ENCODE results near the gene PER1. TPM values are rescaled to one million over a fixed set of nuclear protein-coding genes. Genes with fewer than 3 reads are reported as not detected.

Gene PER1
- total RNA-seq, 1 experiment from 2014 or later: 47.1 TPM

GRCh38 chr17:8153031-8153451 lies 837 bp upstream of the PER1 start:
- H3K27ac ChIP-seq (ENCODE audit: low read depth, low read length, poor library complexity, severe bottlenecking): peak overlapping the region; percentile 97
- H3K9me3 ChIP-seq (ENCODE audit: low read depth, low read length, poor library complexity, severe bottlenecking): no peaks in the 10 kb centered on the region
- H3K4me3 ChIP-seq (ENCODE audit: low read depth, low read length, poor library complexity, severe bottlenecking): no peak overlapping the region
- BruUV-seq (replicated peaks): no TSS peak
- peaks cover 21% of the 10 kb centered on the region for H3K36me3 ChIP-seq (ENCODE audit: insufficient read depth, low read length, poor library complexity, severe bottlenecking)
- H3K27me3 ChIP-seq (replicated peaks; ENCODE audit: insufficient read depth, low read depth, low read length, poor library complexity): no peaks in the 10 kb centered on the region
- ChIA-PET POLR2A (ENCODE audit: low non-redundant PET) (interaction anchor here (0.5 kb wide), 1 partner anchor 48 kb away, joined by 4 read pairs; no protein-coding TSS in a partner anchor), CTCF (no interaction called here)
- intact Hi-C loops (cut with micrococcal nuclease; ENCODE audit: unreplicated experiment): no loop called here
- H3K4me1 ChIP-seq (ENCODE audit: insufficient read depth, low read length, poor library complexity, severe bottlenecking): peaks cover 43% of the 10 kb centered on the region
- TF ChIP-seq, protein P1, sequence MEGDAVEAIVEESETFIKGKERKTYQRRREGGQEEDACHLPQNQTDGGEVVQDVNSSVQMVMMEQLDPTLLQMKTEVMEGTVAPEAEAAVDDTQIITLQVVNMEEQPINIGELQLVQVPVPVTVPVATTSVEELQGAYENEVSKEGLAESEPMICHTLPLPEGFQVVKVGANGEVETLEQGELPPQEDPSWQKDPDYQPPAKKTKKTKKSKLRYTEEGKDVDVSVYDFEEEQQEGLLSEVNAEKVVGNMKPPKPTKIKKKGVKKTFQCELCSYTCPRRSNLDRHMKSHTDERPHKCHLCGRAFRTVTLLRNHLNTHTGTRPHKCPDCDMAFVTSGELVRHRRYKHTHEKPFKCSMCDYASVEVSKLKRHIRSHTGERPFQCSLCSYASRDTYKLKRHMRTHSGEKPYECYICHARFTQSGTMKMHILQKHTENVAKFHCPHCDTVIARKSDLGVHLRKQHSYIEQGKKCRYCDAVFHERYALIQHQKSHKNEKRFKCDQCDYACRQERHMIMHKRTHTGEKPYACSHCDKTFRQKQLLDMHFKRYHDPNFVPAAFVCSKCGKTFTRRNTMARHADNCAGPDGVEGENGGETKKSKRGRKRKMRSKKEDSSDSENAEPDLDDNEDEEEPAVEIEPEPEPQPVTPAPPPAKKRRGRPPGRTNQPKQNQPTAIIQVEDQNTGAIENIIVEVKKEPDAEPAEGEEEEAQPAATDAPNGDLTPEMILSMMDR (conservative IDR thresholded peaks at IDR 0.05; ENCODE audit: low read depth, low read length): no peak
- no peak for TF ChIP-seq EZH2 (IDR thresholded peaks at IDR 0.05; ENCODE audit: borderline replicate concordance, low read depth, low read length, poor library complexity, severe bottlenecking)
- no peak for DNase-seq (ENCODE audit: low spot score)

DNA sequence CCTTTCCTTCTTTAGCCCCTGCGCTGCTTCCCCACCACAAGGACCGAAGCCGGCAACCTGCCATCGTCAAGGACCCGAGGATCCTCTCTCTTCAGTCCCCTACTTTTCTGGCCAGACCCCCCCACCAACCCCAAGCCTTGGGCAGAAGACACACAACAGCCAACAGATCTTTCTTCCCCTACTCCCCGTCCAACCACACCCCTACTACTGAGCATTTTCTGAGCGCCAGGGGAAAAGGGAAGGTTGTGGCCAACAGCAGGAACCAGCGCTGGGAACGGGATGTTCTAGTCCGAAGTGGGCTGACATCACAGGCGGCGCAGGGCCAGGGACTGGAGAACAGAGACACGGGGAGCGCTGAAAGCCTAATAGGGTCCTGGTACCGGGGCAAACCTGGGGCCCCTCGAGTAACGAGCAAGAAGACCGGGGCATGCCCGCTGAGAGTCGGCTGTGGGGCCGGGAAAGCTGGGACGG lies 528 bp downstream of the PER1 start:
- peak; percentile 59 for DNase-seq (ENCODE audit: low spot score)
- BruUV-seq (replicated peaks): TSS peak; percentile 85

DNA sequence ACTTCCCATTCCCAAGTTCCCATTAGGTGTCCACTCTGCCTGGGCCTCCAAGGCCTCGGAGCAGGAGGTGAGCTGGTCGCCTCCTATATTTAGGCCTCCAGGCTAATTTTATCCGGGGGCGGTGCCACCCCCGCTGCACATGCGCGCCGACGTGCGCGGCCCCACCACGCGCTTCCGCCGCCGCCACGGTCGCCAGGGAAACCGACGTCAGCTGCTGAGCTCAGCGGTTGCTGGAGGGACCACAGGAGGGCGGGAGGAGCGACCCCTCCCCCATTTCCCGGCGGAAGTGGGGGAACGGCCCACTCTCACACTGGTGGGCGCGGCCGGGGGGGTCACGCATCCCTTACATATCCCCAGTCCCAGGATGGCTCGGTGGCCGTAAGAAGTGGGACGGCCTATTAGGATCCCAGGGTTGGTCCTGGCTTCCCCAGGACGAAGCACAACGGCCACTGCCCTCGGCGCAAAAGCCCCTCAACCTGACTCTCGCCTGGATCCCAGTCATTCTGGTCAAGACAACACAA lies 1.0 kb downstream of the PER1 start:
- TF ChIP-seq EZH2 (IDR thresholded peaks at IDR 0.05; ENCODE audit: borderline replicate concordance, low read depth, low read length, poor library complexity, severe bottlenecking): no peak
- TF ChIP-seq, protein P1 (conservative IDR thresholded peaks at IDR 0.05; ENCODE audit: low read depth, low read length): no peak
- ChIA-PET CTCF (no interaction called here), POLR2A (ENCODE audit: low non-redundant PET) (interaction anchor here (0.9 kb wide), 1 partner anchor 22 kb away, joined by 7 read pairs; no protein-coding TSS in a partner anchor)
- intact Hi-C loops (cut with micrococcal nuclease; ENCODE audit: unreplicated experiment): no loop called here
- Histone ChIP-seq H3K27me3 (replicated peaks; ENCODE audit: insufficient read depth, low read depth, low read length, poor library complexity) (no peaks in the 10 kb centered on the region), H3K36me3 (ENCODE audit: insufficient read depth, low read length, poor library complexity, severe bottlenecking) (peaks cover 39% of the 10 kb centered on the region), H3K4me1 (ENCODE audit: insufficient read depth, low read length, poor library complexity, severe bottlenecking) (peaks cover 43% of the 10 kb centered on the region), H3K9me3 (ENCODE audit: low read depth, low read length, poor library complexity, severe bottlenecking) (no peaks in the 10 kb centered on the region), H3K27ac (ENCODE audit: low read depth, low read length, poor library complexity, severe bottlenecking) (peak overlapping the region; percentile 97), H3K4me3 (ENCODE audit: low read depth, low read length, poor library complexity, severe bottlenecking) (peak overlapping the region; percentile 83)
- DNase-seq (ENCODE audit: low spot score): peak; percentile 91
- BruUV-seq (replicated peaks): TSS peak; percentile 19

More for the DNA sequence above, 528 bp downstream of the PER1 start:
- H3K4me1 ChIP-seq (ENCODE audit: insufficient read depth, low read length, poor library complexity, severe bottlenecking): peaks cover 43% of the 10 kb centered on the region
- H3K9me3 ChIP-seq (ENCODE audit: low read depth, low read length, poor library complexity, severe bottlenecking): no peaks in the 10 kb centered on the region
- H3K4me3 ChIP-seq (ENCODE audit: low read depth, low read length, poor library complexity, severe bottlenecking): peak overlapping the region; percentile 83
- H3K27me3 ChIP-seq (replicated peaks; ENCODE audit: insufficient read depth, low read depth, low read length, poor library complexity): no peaks in the 10 kb centered on the region
- peak overlapping the region; percentile 97 for H3K27ac ChIP-seq (ENCODE audit: low read depth, low read length, poor library complexity, severe bottlenecking)
- TF ChIP-seq, protein P1 (conservative IDR thresholded peaks at IDR 0.05; ENCODE audit: low read depth, low read length): no peak
- TF ChIP-seq EZH2 (IDR thresholded peaks at IDR 0.05; ENCODE audit: borderline replicate concordance, low read depth, low read length, poor library complexity, severe bottlenecking): no peak
- CTCF ChIA-PET: no interaction called here
- peaks cover 34% of the 10 kb centered on the region for H3K36me3 ChIP-seq (ENCODE audit: insufficient read depth, low read length, poor library complexity, severe bottlenecking)
- POLR2A ChIA-PET (ENCODE audit: low non-redundant PET): interaction anchor here (0.6 to 1.0 kb wide), 3 partner anchors 16 to 21 kb away, joined by 3 to 7 read pairs (median 6); no protein-coding TSS in a partner anchor
- intact Hi-C loops (cut with micrococcal nuclease; ENCODE audit: unreplicated experiment): loop anchor here (1.0 kb wide), 1 partner anchor 12 kb away; no protein-coding TSS in a partner anchor

Data from A673 (cell line).